Mesenchymal stem cell (in vitro differentiated cells and primary cell): ENCODE results near the gene RIMS1.

ENCODE experiments used
- DNase-seq: peaks from one replicate; pipeline ENCODE4 v3.0.0-alpha.2; 2013
- H2AFZ ChIP-seq: one replicate; pipeline ENCODE4 v1.6.1; 2013; ENCODE audit warnings: low read depth, mild to moderate bottlenecking, control low read depth, inconsistent platforms, low read length, moderate library complexity
- H2AK5ac ChIP-seq: 2 replicates; pipeline ENCODE4 v1.6.1; 2013; ENCODE audit warnings: low read length, moderate library complexity, mild to moderate bottlenecking, inconsistent platforms; ENCODE audit not compliant: severe bottlenecking
- H2BK120ac ChIP-seq: one replicate; pipeline ENCODE4 v1.6.1; 2013; ENCODE audit warnings: low read depth, mild to moderate bottlenecking, inconsistent platforms, low read length, moderate library complexity
- H2BK12ac ChIP-seq, 2 experiments: one replicate each; pipeline ENCODE4 v1.6.1; 2013; ENCODE audit warnings: inconsistent platforms in 2 of 2, low read length in 2 of 2, mild to moderate bottlenecking in 2 of 2, moderate library complexity in 2 of 2, control low read depth in 1 of 2
- H2BK15ac ChIP-seq: one replicate; pipeline ENCODE4 v1.6.1; 2013; ENCODE audit warnings: mild to moderate bottlenecking, low read depth, inconsistent platforms; ENCODE audit not compliant: poor library complexity, severe bottlenecking
- H2BK5ac ChIP-seq: 2 replicates; pipeline ENCODE4 v1.6.1; 2013; ENCODE audit warnings: low read depth, mild to moderate bottlenecking, low read length, control low read depth, inconsistent platforms; ENCODE audit not compliant: poor library complexity, severe bottlenecking
- H3K14ac ChIP-seq, 2 experiments: one replicate each; pipeline ENCODE4 v1.6.1; 2013; ENCODE audit warnings: inconsistent platforms in 2 of 2, low read length in 2 of 2, control low read depth in 1 of 2, mild to moderate bottlenecking in 1 of 2, moderate library complexity in 1 of 2
- H3K18ac ChIP-seq, 2 experiments: one replicate each; pipeline ENCODE4 v1.6.1; 2013; ENCODE audit warnings: inconsistent platforms in 2 of 2, low read length in 2 of 2, control low read depth in 1 of 2, low read depth in 1 of 2, mild to moderate bottlenecking in 1 of 2
- H3K23ac ChIP-seq, 2 experiments: one replicate each; pipeline ENCODE4 v1.6.1; 2013; ENCODE audit warnings: inconsistent platforms in 2 of 2, low read length in 2 of 2, mild to moderate bottlenecking in 2 of 2, moderate library complexity in 2 of 2, control low read depth in 1 of 2
- H3K27ac ChIP-seq: 2 replicates; pipeline ENCODE4 v1.5.1; 2013; ENCODE audit warnings: mild to moderate bottlenecking, moderate library complexity, low read length, control low read depth, inconsistent platforms; ENCODE audit not compliant: poor library complexity, severe bottlenecking
- H3K27me3 ChIP-seq, 2 experiments: 2 replicates each; pipeline versions ENCODE4 v1.6.1 to v1.7.0; 2013; ENCODE audit warnings: low read length in 2 of 2, mild to moderate bottlenecking in 2 of 2, moderate library complexity in 2 of 2, control low read depth in 1 of 2, inconsistent platforms in 1 of 2; ENCODE audit not compliant: control insufficient read depth in 1 of 2, insufficient read depth in 1 of 2
- H3K36me3 ChIP-seq, 2 experiments: 2 replicates each; pipeline versions ENCODE4 v1.6.1 to v1.7.0; 2013; ENCODE audit warnings: low read length in 2 of 2, control low read depth in 1 of 2, inconsistent platforms in 1 of 2, low read depth in 1 of 2, mild to moderate bottlenecking in 1 of 2; ENCODE audit not compliant: insufficient read depth in 2 of 2, control insufficient read depth in 1 of 2
- H3K4ac ChIP-seq, 2 experiments: one replicate each; pipeline ENCODE4 v1.6.1; 2013; ENCODE audit warnings: inconsistent platforms in 2 of 2, low read length in 2 of 2, mild to moderate bottlenecking in 2 of 2, moderate library complexity in 2 of 2, control low read depth in 1 of 2, low read depth in 1 of 2
- H3K4me1 ChIP-seq: 2 replicates; pipeline ENCODE4 v1.6.1; 2013; ENCODE audit warnings: low read depth, low read length, control low read depth; ENCODE audit not compliant: control insufficient read depth, insufficient read depth
- H3K4me2 ChIP-seq: 2 replicates; pipeline ENCODE4 v1.6.1; 2013; ENCODE audit warnings: low read length, mild to moderate bottlenecking, inconsistent platforms; ENCODE audit not compliant: poor library complexity, severe bottlenecking
- H3K4me3 ChIP-seq, 2 experiments: 2 replicates each; pipeline versions ENCODE4 v1.5.1 to v1.7.0; 2013; ENCODE audit warnings: low read length in 2 of 2, mild to moderate bottlenecking in 2 of 2, control low read depth in 1 of 2, low read depth in 1 of 2; ENCODE audit not compliant: insufficient read depth in 1 of 2
- H3K79me1 ChIP-seq: replicated peaks from 2 replicates; pipeline ENCODE4 v1.6.1; 2013; ENCODE audit warnings: mild to moderate bottlenecking, control low read depth, low read length, inconsistent platforms; ENCODE audit not compliant: poor library complexity, severe bottlenecking
- H3K9ac ChIP-seq: 2 replicates; pipeline ENCODE4 v1.7.0; 2013; ENCODE audit warnings: mild to moderate bottlenecking, low read length, moderate library complexity
- H3K9me3 ChIP-seq: 2 replicates; pipeline ENCODE4 v1.7.0; 2013; ENCODE audit warnings: mild to moderate bottlenecking, low read length; ENCODE audit not compliant: control insufficient read depth
- H4K8ac ChIP-seq: one replicate; pipeline ENCODE4 v1.6.1; 2013; ENCODE audit warnings: inconsistent platforms, mild to moderate bottlenecking, low read length, moderate library complexity
- H4K91ac ChIP-seq: one replicate; pipeline ENCODE4 v1.6.1; 2013; ENCODE audit warnings: mild to moderate bottlenecking, low read length, inconsistent platforms
- WGBS: methylation state at CpG from one replicate; pipeline ENCODE4 v1.1.7; 2013; ENCODE audit warnings: mixed read lengths; 5-methylcytosine and 5-hydroxymethylcytosine counted together

Gene RIMS1

GRCh38 chr6:72245565-72245964 lies 359.2 kb downstream of the RIMS1 start:
- Histone ChIP-seq H3K14ac (no peak overlapping the region), H2AFZ (no peak overlapping the region), H3K9me3 (no peaks in the 10 kb centered on the region), H3K27ac (no peak overlapping the region), H3K23ac (no peak overlapping the region), H3K4me1 (no peaks in the 10 kb centered on the region), H2BK5ac (no peak overlapping the region), H3K4me2 (no peak overlapping the region), H4K91ac (no peak overlapping the region), H3K18ac (no peak overlapping the region), H3K4me3 (no peak overlapping the region), H3K36me3 (no peaks in the 10 kb centered on the region), H2BK15ac (no peak overlapping the region), H3K79me1 (no peaks in the 10 kb centered on the region), H4K8ac (no peak overlapping the region), H3K27me3 (no peaks in the 10 kb centered on the region), H3K4ac (no peak overlapping the region), H2BK120ac (no peak overlapping the region), H2BK12ac (no peak overlapping the region), H3K9ac (no peak overlapping the region), H2AK5ac (no peak overlapping the region)
- no peak for DNase-seq
- 0% methylated on average over 1 of the region's 2 CpGs for whole genome bisulfite sequencing

GRCh38 chr6:72246926-72247325 lies 360.6 kb downstream of the RIMS1 start:
- Histone ChIP-seq H3K4me1 (no peaks in the 10 kb centered on the region), H3K36me3 (no peaks in the 10 kb centered on the region), H3K23ac (no peak overlapping the region), H4K91ac (no peak overlapping the region), H4K8ac (no peak overlapping the region), H2BK120ac (no peak overlapping the region), H3K14ac (no peak overlapping the region), H3K9me3 (no peaks in the 10 kb centered on the region), H3K4ac (no peak overlapping the region), H2AFZ (no peak overlapping the region), H2AK5ac (no peak overlapping the region), H2BK12ac (no peak overlapping the region), H3K4me2 (no peak overlapping the region), H2BK5ac (no peak overlapping the region), H3K79me1 (no peaks in the 10 kb centered on the region), H3K27me3 (no peaks in the 10 kb centered on the region), H3K18ac (no peak overlapping the region), H3K4me3 (no peak overlapping the region), H2BK15ac (no peak overlapping the region), H3K27ac (no peak overlapping the region), H3K9ac (no peak overlapping the region)
- 100% methylated on average over 4 of the region's 4 CpGs for WGBS
- DNase-seq, result no peak

- Histone ChIP-seq H3K9me3 (no peaks in the 10 kb centered on the region), H3K9ac (no peak overlapping the region), H4K91ac (no peak overlapping the region), H3K4me3 (no peak overlapping the region), H4K8ac (no peak overlapping the region), H2AK5ac (no peak overlapping the region), H2BK5ac (no peak overlapping the region), H3K14ac (no peak overlapping the region), H2BK12ac (no peak overlapping the region), H3K18ac (no peak overlapping the region), H3K4me1 (no peaks in the 10 kb centered on the region), H2BK120ac (no peak overlapping the region), H3K23ac (no peak overlapping the region), H3K4me2 (no peak overlapping the region), H3K36me3 (no peaks in the 10 kb centered on the region), H3K27me3 (no peaks in the 10 kb centered on the region), H3K4ac (no peak overlapping the region), H3K79me1 (no peaks in the 10 kb centered on the region), H3K27ac (no peak overlapping the region), H2AFZ (no peak overlapping the region), H2BK15ac (no peak overlapping the region)
- DNase-seq, result no peak
- no CpG with 5 or more reads among the region's 1 CpG for WGBS
Measured at GRCh38 chr6:72248621-72249020, 362.3 kb downstream of the RIMS1 start.

- Histone ChIP-seq H2BK12ac (no peak overlapping the region), H3K4me3 (no peak overlapping the region), H3K27ac (no peak overlapping the region), H3K79me1 (no peaks in the 10 kb centered on the region), H3K23ac (no peak overlapping the region), H3K9me3 (no peaks in the 10 kb centered on the region), H3K18ac (no peak overlapping the region), H4K91ac (no peak overlapping the region), H2AK5ac (no peak overlapping the region), H3K4me2 (no peak overlapping the region), H3K14ac (no peak overlapping the region), H2BK120ac (no peak overlapping the region), H2BK5ac (no peak overlapping the region), H3K4ac (no peak overlapping the region), H3K9ac (no peak overlapping the region), H3K4me1 (no peaks in the 10 kb centered on the region), H3K27me3 (no peaks in the 10 kb centered on the region), H2BK15ac (no peak overlapping the region), H4K8ac (no peak overlapping the region), H3K36me3 (no peaks in the 10 kb centered on the region), H2AFZ (no peak overlapping the region)
- 92% methylated on average over 2 of the region's 3 CpGs for WGBS
- DNase-seq, result no peak
Measured at GRCh38 chr6:72250664-72251063, 364.3 kb downstream of the RIMS1 start.
